Stimulated activated CD8-positive, alpha-beta memory T cell treated with anti-CD3 and anti-CD28 coated beads, Interleukin-7, amount 100 ng/mL, for 24 hours (primary cell): Measurements from ENCODE around the gene MAP2.

Experiments
- DNase-seq: peaks from one replicate; pipeline ENCODE4 v3.0.0-alpha.2; 2020; ENCODE audit warnings: low read depth

Gene MAP2

GRCh38 chr2:209425471-209426071, 1.7 kb downstream of the MAP2 start:
- DNase-seq: no peak

- no peak for DNase-seq
Observed at GRCh38 chr2:209426432-209426831, 2.6 kb downstream of the MAP2 start.

GRCh38 chr2:209431701-209432100, 7.9 kb downstream of the MAP2 start:
- no peak for DNase-seq

GRCh38 chr2:209441541-209441940, 17.7 kb downstream of the MAP2 start:
- no peak for DNase-seq

DNA sequence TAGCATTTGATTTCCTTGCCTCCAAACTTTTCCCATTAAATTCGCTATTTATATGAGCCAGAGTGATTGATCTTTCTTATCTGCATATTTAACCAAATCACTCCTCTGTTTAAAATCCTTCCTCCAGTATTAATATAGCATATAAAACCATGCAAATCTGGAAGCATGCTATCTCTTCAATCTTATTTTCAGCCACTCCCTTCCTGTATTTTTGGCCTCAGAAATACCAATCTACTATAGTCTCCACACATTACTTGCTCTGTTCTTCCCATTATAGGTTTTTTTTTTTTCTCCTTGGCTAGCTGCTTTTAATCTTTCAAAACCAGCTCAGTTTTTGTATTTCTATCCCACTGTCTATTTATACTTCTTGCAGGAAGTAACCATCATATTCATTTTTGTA, 19.1 kb downstream of the MAP2 start:
- DNase-seq: no peak

DNA sequence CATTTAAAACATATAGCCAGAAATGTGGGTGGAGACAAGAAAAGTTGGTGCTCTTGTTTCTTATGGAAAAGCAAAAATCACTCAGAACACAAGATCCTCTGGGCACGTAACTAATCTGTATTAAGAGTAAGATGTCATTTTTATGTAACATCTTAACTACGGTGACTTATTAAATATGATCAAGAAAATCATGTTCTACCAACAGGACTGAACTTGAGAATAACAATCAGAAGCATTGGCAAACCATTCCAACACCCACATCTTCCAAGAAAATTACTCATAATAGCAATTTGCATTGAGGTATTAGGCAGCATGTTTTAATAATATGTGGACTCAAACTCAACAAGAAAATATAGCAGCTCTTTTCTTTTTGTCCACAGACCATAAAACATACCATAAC, 21.6 kb downstream of the MAP2 start:
- DNase-seq: no peak

- DNase-seq: no peak
Observed at GRCh38 chr2:209451209-209451834, 27.5 kb downstream of the MAP2 start.

DNA sequence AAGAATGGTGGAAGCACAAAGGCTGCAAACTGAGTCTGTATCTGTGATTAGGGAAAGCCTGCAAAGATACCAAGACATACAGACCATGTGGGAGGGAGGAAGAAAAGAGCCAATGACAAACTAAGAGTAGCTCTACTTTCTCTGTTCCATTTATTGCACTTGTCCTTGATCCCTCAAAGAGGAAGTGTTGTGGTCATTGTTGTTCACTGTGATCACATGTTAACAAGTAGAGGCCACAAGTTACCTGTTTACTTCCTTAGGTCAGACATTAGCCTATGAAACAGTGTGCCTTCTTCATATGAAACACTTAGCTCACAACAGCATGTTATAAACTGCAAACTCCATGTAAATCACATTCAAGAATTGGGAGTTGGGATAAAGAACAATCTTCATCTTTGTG, 32.6 kb downstream of the MAP2 start:
- no peak for DNase-seq

DNA sequence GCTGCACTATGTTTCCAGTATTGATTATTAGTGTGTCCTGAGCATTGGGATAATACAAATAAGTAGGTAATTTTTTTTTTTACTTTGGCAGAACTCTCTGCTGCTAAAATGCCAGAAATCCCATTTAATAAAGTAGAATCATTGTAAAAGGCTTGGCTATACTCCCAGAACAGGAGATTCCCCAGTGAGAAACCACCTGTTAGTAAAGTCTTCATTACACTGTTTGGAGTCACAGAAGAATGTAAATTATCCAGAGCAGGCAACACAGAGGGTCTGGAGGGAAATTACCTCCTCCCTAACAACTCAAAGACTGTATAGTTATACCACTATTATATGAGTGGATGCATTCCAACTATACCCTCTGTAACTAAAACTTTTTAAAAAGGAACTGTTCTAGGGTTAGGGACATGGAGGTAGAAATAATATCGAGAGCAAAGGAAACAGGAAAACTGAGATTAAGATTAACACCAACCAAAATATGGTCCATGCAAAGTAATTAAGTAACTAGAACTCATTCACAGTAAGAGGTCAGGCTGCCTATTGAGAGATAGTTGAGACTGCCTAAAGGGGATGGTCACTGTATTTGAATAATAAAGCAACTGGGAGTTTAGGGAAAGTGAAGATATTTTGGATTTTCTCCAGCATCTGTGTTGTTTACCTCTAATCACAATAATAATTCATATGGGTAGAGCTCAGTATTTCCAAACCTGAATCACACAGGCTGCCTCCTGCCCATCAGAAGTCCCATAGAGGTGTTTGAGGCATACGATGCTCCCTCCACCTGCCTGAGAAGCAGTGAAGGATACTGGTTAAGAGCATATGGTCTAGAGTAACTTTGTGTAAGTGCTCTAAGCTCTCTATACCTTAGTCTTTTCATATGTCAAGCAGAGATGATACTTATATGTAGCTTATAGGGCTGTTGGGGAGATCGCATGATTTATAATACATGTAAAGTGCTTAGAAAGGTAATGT, 34.4 kb downstream of the MAP2 start:
- DNase-seq: no peak

GRCh38 chr2:209459359-209459758, 35.5 kb downstream of the MAP2 start:
- no peak for DNase-seq

DNA sequence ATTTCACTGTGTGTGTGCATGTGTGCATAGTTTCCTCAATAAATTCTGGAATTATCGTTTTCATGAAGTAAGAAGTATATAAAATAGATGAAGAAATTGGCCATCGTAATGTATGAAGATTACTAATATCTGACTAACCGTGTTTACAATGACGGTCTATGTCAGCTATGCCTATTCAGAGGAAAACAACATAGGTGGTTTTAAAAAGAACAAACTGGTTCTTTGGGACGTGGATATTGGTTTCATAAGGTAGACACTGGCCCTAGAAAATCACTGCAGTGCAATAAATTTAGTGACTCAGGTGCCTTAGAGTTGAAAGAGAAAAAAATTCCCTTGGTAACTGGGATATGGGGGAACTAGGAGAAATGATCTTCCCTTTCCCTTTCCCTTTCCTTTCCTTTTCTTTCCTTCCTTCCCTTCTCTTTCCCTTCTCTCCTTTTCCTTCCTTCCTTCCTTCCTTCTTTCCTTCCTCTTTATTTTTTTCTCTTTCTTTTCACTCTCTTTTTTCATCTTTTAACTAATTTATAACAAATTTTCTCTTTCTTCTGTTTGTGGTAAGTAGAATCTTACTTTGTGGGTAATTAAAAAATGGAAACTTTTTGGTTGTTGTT, 36.4 kb downstream of the MAP2 start:
- no peak for DNase-seq

DNA sequence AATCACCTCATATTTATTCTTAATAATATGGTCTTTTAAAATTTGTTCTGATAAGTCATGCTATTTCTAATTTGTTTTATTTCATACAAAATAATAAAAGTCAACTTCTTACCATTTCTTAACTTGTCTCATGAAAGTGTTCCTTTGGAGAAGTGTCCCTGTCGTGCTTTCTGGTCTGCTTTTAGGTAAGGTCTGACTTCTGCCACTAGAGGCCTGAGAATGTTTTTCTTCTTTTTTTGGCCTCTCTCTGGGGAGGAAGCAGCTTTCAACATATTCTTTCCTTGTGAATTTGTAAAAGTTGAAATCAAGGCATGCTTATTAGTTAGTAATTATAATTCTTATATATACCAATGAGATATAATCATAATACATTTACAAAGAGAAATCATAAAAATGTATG, 39.4 kb downstream of the MAP2 start:
- DNase-seq: no peak

GRCh38 chr2:209463835-209464234, 40.0 kb downstream of the MAP2 start:
- no peak for DNase-seq

DNA sequence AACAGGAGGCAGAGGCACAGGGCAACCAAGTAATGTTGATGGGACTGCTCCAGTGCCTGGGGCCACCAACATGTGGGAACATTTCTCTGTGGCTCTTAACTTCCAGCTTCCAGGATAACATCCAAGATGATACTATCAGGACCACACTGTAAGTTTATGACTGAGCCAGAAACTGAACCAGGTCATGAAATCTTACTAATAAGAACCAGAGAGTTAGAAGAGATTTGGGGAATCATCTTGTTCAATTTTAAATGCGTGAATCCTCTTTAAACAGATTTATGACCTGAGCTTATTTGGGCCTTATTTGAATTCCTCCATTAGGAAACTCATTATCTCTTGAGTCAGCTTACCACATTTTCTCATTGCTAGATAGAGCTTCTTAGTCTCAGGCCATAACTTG, 45.0 kb downstream of the MAP2 start:
- DNase-seq: no peak

DNA sequence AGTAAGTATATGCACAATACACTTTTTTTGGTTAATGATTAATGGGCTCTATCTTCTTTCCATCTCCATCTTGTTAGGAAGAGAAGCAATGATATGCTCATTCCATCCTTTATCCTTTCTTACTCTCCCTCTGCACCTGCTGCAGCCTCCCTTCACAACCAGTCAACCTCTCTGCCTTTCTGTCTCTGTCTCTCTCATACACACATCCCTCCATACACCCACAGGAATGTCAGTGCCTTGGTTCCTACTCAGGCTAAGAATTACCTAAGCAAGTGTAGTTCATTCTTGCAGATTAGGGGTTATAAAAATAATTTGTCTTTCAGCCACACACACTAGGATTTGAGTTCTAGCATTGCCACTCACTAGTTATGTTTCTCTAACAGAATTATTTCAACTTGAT, 45.6 kb downstream of the MAP2 start:
- no peak for DNase-seq

- DNase-seq: no peak
Observed at GRCh38 chr2:209470466-209470865, 46.6 kb downstream of the MAP2 start.

DNA sequence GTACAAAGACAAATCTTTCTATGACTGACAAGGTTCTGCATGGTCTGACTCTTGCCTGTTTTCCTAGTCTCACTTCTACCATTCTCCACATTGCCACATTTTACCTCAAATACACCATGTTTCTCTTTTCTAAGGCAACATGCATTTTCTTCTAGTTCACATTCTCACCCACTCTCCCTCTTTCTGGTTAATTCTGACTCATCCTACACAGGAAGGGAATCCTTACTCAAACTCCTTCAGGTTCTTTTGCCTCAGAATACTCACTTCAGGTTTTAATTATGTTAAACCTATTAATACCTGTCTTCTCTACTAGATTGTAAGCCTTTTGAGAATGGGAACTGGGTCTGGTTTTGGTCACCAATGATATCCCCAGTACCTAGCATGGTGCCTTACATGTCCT, 47.2 kb downstream of the MAP2 start:
- DNase-seq: no peak

DNA sequence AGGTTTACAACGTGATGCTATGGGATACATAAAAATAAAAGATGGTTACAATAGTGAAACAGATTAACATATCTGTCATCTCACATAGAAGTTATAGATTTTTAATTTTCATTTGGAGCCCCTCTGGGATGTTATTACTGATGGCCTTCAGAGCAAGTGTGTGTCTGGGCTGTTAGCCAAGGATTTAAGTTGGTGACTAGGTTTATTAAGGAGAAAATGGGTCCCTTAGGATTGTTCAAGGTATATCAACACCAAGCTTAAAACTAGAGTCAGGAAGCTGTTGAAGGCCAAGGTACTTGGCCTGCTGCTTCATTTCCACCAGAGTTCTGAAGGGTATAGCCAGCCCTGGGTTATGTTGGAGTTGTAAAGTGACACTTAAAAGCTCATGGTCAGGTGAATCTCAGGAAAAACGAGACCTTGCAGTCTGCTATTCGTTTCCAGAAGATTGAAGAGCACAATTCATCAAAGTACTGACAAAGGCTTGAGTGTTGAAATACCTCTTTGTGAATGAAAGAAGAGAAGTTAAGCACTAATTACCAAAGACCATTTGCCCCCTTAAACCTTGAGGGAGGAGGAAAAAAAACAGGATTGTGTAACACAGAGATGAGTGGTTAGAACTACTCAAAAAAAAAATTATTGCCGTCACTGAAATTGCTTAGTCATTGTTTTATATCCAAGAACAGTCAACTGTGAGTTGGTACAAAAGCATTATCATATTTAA, 48.4 kb downstream of the MAP2 start:
- DNase-seq: no peak

- no peak for DNase-seq
Observed at GRCh38 chr2:209472871-209473270, 49.0 kb downstream of the MAP2 start.

GRCh38 chr2:209473930-209474419, 50.1 kb downstream of the MAP2 start:
- no peak for DNase-seq

GRCh38 chr2:209474960-209475359, 51.1 kb downstream of the MAP2 start:
- DNase-seq: no peak
